HG02678 (cell line): ENCODE results near the gene RNASE4.
"Not testable (repeated sequence)": the region's sequence is repeated elsewhere in the genome, so short reads cannot be mapped to it uniquely, and the experiment has no call there.

Source experiments
- ATAC-seq: cut with Tn5 transposase; IDR thresholded peaks from one replicate; pipeline ENCODE4 v1.9.1; 2021; ENCODE audit warnings: mild to moderate bottlenecking, moderate library complexity; ENCODE audit not compliant: unreplicated experiment

Gene RNASE4, protein sequence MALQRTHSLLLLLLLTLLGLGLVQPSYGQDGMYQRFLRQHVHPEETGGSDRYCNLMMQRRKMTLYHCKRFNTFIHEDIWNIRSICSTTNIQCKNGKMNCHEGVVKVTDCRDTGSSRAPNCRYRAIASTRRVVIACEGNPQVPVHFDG

DNA sequence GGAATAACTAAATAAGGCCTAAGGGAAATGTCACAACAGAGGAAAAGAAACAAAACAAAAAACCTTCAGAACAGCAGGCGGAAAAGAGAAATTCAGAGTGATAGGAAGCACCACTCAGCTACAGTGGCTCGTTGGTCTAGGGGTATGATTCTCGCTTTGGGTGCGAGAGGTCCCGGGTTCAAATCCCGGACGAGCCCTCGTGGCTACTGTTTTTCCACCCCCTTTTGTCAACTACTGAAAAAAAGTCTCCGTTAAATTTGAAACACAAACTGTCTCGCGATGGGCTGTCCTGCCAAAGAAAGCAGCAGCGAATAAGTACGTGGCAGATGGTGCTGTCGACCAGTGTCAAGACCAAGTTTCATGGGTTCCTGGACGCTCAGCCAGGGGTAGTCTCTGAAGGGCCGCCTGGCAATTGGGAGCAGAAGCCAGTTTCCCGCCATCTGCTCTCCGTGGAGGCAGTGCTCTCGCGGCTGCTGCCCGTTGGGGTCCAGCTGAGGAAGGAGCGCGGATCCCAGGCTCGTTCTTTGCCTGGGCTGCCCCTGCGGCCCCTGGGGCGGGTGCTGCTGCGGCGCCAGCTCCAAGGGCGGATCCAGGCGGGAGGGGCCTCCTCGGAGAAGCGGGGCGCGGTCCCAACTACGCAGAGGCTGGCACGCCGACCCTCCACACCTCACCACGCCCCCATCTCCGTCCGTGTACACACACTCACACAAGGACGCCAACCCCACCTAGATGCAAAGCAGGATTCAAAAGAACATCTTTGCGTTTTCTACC lies at the start of gene RNASE4:
RNASE4 (plus strand) TSS at position 670 of the 771 bp plus-strand sequence. CDS start 14,812 bp downstream, outside the sequence.
- ATAC-seq: peak; percentile 27

DNA sequence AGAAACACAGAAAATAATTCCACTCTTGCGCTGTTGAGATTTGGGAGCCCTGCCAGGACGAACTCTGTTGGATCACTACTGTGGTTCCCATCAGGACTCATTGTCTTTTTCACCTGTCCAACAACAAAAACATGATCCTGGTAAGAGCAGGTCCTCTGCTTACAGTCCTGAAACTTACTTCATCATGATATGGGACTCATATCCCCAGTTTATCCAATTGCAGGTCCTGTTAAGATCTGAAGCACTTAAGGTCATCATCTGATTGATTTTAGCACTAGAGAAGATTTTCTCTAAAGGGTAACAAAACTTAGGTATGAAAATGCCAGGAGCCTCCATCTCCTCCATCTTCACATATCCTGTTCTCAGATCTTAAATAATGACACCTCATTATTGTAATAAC lies 42.8 kb upstream of the RNASE4 start, which contains the start of gene OR6S1:
OR6S1 (minus strand) TSS at position 101 of the 400 bp plus-strand sequence; CDS start at position 101, 0 bp downstream.
- no peak for ATAC-seq

DNA sequence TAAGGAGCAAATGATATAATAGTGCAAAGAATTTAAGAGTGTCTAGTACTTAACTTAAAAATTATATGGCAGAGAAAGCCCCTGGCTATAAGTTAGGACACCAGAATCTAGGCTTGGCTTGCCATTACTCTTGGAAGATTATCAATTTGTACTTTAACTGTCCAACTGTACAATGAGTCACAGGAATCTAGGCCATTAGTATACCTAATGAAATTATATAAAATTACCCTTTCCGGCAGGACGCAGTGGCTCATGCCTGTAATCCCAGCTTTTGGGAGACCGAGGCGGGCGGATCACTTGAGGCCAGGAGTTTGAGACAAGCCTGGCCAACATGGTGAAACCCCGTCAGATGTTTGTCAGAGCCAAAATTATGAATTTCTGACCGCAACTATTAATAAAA lies 42.2 kb upstream of the RNASE4 start:
- no peak for ATAC-seq

DNA sequence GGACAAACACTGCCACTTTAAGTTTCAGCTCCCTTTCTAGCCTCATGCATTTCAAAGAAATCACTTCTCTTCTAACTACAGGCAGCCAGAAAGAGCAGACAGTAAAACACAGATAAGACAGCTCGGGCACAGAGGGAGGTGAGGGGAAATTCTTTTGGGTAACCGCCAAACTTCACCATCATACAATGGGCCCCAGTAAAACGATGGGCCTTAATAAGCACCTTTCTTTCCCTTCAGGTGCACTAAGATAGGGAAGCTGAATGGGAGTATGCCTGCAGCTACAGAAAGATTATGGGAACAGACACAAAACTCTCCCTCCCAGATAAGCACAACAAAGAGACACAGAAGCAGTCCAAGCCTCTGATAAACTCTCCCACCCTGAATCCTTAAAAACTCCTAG lies 41.6 kb upstream of the RNASE4 start:
- not testable (repeated sequence) for ATAC-seq

DNA sequence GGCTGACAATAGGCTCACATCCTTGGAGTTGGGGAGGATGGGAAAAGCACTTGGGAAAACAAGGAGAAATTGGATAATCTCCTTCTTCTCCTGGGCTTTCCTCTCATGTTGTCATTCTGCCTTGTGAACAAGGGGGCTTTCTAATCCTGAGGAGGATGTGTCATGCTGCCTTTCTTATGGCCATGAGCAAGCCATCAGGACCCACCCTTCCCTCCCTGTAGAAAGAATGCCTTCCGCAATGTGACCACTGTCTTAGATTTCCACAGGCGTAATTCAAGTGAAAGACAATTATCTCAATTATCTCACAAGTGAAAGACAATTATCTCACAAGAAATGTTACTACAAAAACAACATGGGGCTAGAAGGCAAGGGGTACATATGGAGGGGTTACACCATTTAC lies 39.8 kb upstream of the RNASE4 start:
- no peak for ATAC-seq

DNA sequence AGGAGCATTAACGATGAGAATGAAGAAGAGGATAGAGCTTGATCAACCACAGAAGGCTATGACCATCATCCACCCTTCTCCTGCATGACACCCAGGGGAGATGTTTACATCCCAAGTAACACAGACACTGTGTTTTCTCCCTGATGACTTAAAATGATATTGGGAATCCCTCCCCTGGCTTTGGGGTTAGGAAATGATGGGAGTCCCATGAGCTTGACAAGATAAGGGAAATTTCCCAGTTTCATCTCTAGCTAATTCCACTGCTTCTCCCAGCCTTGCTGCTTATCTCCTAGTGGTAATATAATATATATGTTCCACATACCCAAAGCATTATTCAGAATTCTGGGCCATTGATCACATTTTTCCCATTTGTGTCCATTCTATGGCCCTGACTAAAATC lies 38.9 kb upstream of the RNASE4 start:
- ATAC-seq: no peak

DNA sequence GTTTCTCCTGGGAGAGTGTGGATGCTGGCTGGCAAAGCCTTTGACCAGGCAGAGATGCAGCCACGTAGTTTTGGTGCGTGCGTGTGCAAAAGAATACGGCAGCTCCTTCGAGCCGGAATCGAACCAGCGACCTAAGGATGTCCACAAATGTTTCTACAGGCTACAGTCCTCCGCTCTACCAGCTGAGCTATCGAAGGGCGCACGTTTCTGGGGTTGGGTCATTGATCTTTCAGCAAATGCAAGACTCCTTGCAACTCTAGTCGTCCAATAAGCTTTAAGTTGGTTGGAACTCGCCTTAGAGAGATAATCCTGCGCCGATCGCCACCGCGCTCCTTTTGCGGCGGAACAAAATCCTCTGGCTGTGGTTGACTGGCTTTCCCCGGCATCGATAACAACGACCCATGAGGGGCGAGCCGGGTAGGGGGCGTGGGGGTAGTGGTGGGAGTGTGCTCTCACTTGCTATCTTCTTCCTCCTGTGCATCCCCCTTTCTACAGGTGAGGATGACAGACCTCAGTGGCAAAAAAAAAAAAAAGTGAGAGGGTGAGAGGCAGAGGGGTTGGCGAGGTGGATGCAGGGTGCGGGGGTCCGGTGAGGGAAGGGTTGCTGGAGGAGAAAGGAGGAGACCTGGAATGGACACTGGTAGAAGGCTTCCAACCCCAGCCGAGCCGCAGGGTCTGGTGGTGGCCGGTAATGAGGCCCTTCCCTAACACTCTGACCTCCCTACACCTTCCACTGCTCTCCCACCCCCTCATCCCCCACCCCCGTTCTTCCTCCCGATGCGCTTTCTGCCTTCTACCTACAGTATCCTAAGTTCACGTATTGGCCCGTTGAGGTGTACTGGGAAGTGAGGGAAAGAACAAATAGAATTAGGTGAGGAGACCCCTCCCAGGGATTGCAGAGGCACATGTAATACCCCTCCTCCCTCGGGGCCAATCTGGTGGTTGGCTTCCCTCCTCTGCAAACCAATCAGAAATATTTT lies 31.1 kb upstream of the RNASE4 start:
- no peak for ATAC-seq

DNA sequence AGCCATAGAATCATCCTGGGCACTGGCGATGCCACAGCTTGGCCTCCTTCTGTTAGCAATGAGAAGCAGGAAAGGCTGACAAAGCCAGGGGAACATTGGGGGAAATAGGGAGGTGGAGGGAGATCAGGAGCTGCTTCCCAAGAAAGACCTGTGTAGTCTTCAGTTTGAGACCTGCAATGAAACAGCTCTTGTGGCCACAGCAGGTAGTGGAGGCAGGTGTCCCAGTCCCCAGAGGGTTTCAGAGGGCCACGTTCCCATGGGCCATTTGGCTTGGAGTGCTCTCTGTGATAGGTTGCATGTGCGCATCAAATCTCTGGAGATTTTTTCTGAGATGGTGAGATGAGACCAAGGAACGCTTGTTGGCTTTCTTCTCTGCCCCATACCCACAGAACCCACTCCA lies 28.5 kb upstream of the RNASE4 start:
- ATAC-seq: no peak

DNA sequence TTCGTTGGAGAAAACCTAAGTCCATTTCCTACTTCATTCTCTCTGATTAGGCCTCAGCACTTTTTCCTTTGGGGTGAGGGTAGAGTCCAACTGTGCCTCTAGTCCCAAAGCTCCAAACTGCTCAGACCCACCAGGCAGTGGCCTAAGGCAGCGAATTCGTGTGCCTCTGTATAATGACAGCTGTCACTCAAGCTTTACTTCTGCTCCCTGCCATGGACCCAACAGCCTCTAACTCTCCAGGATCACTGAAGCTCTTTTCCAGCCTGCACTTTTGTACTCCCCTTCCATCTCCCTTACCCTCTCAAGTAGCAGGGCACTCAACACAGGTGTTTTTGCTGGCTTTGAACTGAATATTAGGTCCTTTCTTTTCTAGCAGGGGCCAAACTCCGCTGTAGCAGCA lies 28.1 kb upstream of the RNASE4 start:
- no peak for ATAC-seq

DNA sequence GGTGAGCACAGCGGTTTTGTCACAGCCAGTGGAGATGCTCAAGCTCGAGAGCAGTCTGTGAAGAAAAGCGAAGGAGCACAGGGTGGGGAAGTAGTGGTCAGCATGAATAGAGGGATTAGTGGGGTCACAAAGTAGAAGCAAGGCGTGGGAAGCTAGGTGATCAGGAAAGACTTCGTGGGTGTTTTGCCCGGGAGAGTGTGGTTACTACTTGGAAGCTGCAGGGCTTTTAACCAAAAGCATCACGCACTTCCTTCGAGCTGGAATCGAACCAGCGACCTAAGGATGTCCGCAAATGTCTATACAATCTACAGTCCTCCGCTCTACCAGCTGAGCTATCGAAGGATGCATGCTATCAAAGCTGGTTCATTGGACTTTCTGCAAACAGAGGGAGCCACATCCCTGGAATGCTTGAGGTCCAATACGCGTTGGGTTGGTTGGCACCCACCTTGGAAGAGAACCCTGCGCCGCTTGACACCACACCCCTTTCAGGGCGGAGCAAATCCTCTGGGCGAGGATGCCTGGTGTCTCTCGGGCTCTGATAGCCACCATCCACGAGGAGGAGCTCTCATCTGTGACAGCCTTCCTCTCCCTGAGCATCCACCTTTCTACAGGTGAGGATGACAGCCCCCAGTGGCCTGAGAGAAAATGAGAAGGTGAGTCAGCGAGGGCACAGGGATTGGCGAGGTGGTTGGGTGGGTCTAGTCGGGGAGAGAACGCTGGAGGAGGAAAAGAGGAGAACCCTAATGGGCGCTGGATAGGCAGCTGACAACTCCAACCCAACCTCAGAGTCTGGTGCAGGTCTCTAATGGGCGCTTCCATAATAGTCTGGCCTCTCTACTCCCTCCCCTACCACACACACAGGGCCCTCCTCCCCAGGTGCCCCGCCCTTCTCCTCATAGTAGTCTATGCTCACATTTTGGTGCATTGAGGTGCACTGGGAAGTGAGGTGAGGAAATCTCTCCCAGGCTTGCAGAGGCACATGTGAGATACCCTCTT lies 26.8 kb upstream of the RNASE4 start:
- no peak for ATAC-seq

DNA sequence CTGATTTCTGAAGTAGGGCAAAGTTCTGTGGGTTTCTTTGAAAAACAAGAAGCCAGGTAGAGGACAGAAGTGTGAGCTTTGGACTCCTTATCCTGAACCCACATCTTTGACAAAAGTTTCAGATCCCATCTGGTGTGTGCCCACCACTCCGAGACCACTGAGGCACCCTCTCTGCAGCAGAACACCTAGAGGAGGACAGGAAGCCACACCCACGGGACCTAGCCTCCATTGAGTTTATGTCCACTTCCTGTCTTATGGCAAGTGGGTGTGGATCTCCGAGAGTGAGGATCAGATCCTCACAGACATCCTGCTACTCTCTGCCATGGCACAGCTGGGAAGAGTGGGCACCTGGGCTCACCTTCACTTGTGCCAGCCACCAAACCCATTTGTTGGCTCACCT lies 26.1 kb upstream of the RNASE4 start:
- no peak for ATAC-seq

DNA sequence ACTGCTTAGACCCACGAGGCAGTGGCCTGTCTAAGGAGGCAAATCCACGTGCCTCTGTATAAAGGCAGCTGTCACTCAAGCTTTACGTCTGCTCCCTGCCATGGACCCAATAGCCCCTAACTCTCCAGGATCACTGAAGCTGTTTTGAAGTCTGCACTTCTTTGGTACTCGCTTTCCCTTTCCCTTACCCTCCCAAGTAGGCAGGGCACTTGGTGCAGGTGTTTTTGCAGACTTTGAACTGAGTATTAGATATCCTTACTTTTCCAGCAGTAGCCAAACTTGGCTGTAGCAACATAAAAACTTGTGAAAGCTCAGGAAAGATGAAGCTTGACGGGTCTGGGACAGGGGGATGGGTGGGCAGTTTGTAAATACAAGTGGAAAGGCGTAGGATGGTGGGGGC lies 25.0 kb upstream of the RNASE4 start:
- no peak for ATAC-seq

DNA sequence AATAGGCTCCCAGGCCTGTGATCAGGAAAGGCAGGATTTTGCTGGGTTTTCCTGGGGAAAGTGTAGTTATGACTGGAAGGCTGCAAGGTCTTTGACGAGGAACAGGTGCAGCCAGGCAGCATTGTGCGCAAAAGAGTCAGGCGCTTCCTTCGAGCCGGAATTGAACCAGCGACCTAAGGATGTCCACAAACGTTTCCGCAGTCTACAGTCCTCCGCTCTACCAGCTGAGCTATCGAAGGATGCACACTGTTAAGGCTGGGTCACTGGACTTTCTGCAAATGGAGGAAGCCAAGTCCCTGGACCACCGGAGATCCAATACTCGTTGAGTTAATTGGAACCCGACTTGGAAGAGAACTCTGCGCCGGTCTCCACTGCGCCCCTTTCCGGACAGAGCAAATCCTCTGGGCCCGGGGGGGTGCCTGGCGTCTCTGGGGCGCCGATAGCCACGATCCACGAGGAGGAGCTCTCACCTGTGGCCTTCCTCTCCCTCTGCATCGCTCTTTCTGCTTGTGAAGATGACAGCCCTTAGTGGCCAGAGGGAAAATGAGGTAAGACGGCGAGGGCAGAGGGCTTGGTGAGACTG lies 24.5 kb upstream of the RNASE4 start:
- no peak for ATAC-seq

DNA sequence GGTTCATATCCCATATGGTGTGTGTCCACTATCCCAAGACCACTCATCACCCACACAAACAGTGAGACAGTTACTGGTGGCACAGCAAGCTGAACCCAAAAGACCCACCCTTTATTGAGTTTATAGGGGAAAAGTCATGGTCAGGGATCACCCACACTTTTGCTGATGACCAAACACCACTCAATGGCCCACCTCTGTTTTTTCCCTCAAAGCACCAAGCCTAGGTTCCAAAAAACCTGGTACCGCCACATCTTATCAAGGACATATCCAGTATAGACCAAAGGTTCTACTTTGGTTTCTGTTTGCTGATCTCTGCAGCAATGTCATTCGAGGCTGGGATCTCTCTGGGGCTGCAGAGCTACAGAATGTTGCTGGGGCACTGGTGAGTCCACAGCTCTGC lies 23.2 kb upstream of the RNASE4 start:
- no peak for ATAC-seq

DNA sequence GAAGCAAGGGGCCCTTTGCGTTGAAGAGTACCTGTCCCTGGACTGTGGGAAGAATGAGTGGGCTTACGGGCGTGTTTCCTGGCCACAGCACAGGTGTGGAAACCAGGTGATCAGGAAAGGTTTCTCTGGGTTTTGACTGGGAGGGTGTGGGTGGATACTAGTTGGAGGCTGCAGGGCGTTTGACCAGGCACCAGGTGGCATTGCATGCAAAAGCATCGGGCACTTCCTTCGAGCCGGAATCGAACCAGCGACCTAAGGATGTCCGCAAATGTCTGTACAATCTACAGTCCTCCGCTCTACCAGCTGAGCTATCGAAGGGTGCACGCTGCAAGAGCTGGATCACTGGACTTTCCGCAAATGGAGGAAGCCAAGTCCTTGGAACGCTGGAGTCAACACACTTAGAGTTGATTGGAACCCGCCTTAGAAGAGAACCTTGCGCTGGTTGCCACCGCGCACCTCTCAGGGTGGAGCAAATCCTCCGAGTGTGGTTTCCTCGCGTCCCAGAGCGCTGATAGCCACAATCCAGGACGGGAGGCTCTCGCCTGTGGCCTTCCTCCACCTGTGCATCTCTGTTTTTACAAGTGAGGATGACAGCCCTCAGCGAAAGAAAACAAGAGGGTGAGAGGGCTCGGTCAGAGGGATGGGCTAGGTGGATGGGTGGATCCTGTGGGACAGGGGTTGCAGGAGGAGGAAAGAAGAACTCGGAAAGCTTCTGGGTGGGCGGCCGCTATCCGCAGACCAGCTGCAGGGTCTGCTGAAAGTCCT lies 21.2 kb upstream of the RNASE4 start:
- ATAC-seq: peak; percentile 63

DNA sequence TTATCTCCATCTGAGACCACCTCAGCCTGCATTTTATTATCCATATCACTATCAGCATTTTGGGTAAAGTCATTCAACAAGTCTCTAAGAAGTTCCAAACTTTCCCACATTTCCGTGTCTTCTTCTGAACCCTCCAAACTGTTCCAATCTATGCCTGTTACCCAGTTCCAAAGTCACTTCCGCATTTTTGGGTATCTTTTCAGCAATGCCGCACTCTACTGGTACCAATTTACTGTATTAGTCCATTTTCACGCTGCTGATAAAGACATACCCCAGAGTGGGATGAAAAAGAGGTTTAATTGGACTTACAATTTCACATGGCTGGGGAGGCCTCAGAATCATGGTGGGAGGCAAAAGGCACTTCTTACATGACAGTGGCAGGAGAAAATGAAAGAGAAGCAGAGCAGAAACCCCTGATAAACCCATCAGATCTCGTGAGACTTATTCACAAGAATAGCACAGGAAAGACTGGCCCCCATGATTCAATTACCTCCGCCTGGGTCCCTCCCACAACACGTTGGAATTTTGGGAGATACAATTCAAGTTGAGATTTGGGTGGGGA lies 17.9 kb upstream of the RNASE4 start:
- ATAC-seq: not testable (repeated sequence)

DNA sequence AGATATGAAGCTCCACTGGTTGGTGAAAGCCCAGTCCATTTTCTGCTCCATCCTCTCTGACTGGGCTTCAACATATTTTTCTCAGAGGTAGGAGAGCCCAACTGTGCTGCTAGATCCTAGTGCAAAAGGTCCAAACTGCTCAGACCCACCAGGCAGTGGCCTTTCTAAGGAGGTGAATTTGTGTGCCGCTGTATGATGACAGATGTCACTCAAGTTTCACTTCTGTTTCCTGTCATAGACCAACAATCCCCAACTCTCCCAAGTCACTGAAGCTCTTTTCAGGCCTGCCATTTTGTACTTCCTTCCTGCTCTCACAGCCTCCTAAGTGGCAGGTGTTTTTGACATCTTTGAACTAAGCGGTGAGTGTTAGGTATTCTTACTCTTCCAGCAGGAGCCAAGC lies 16.4 kb upstream of the RNASE4 start:
- peak; percentile 83 for ATAC-seq

DNA sequence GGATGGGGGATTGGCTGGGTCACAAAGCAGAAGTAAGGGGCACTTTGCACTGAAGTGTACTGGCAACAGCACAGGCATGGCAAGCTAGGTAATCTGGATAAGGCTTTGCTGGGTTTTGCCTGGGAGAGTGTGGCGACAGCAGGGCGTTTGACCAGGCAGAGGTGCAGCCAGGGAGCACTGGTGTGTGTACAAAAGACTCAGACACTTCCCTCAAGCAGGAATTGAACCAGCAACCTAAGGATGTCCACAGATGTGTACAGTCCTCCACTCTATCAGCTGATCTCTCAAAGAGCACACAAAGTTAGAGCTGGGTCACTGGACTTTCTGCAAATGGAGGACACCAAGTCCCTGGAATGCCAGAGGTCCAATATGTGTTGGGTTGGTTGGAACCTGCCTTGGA lies 15.4 kb upstream of the RNASE4 start:
- no peak for ATAC-seq
